GM12878 (cell line): ENCODE results near the gene PRICKLE4. TPM values are rescaled to one million over a fixed set of nuclear protein-coding genes. Genes with fewer than 3 reads are reported as not detected.
A peak's percentile ranks its signal among the peaks of the same experiment; 100 is the strongest.

Source experiments
- BACH1 ChIP-seq: fragments of 450-650 bp; IDR thresholded peaks from 2 replicates; pipeline ENCODE4 v1.6.1; 2017; ENCODE audit warnings: mild to moderate bottlenecking, borderline replicate concordance
- BHLHE40 ChIP-seq, 2 experiments: fragments of 450-650 bp in 1 of 2; IDR thresholded peaks; 2 replicates each; pipeline ENCODE4 v1.6.1; 2011 to 2017; ENCODE audit warnings: low read depth in 2 of 2, borderline replicate concordance in 1 of 2, improper control_type of control experiment in 1 of 2, low read length in 1 of 2, mild to moderate bottlenecking in 1 of 2
- BMI1 ChIP-seq: fragments of 450-650 bp; IDR thresholded peaks from 2 replicates; pipeline ENCODE4 v1.6.1; 2016; ENCODE audit warnings: mild to moderate bottlenecking, moderate library complexity, borderline replicate concordance
- CBX3 ChIP-seq: fragments of 200-600 bp; sonication (generic); IDR thresholded peaks from 2 replicates; pipeline ENCODE4 v1.6.1; 2016; ENCODE audit warnings: low read depth, borderline replicate concordance
- CHD2 ChIP-seq: IDR thresholded peaks from 2 replicates; pipeline ENCODE4 v1.6.1; 2011; ENCODE audit warnings: low read depth, low read length, improper control_type of control experiment, borderline replicate concordance
- FOS ChIP-seq: IDR thresholded peaks from 3 replicates; pipeline ENCODE4 v1.6.1; 2011; ENCODE audit warnings: borderline replicate concordance; ENCODE audit not compliant: insufficient read length; ENCODE audit errors: extremely low read depth
- MEF2A ChIP-seq: IDR thresholded peaks from 2 replicates; pipeline ENCODE4 v1.6.1; 2011; ENCODE audit warnings: low read depth, mild to moderate bottlenecking, low read length, moderate library complexity; ENCODE audit not compliant: insufficient read depth
- MYB ChIP-seq: fragments of 150-350 bp; IDR thresholded peaks from 2 replicates; pipeline ENCODE4 v1.6.1; 2014; ENCODE audit warnings: mild to moderate bottlenecking, low read depth, low read length, borderline replicate concordance
- NFYB ChIP-seq: IDR thresholded peaks from 2 replicates; pipeline ENCODE4 v1.6.1; 2011; ENCODE audit warnings: low read depth, mild to moderate bottlenecking, low read length, improper control_type of control experiment, moderate library complexity; ENCODE audit not compliant: insufficient read depth
- POLR2AphosphoS5 ChIP-seq: IDR thresholded peaks from 2 replicates; pipeline ENCODE4 v1.6.1; 2011; ENCODE audit warnings: mild to moderate bottlenecking, low read length, inconsistent platforms
- RAD21 ChIP-seq: IDR thresholded peaks from 2 replicates; pipeline ENCODE4 v1.6.1; 2011; ENCODE audit warnings: mild to moderate bottlenecking, low read depth, low read length, moderate library complexity; ENCODE audit not compliant: insufficient read depth
- SMAD1 ChIP-seq: fragments of 450-650 bp; IDR thresholded peaks from 2 replicates; pipeline ENCODE4 v1.6.1; 2018; ENCODE audit warnings: mild to moderate bottlenecking, low read depth; ENCODE audit not compliant: partially characterized antibody
- SMC3 ChIP-seq: IDR thresholded peaks from 2 replicates; pipeline ENCODE4 v1.6.1; 2011; ENCODE audit warnings: low read length, improper control_type of control experiment, borderline replicate concordance
- SP1 ChIP-seq: IDR thresholded peaks from one replicate; pipeline ENCODE4 v1.6.1; 2011; ENCODE audit warnings: low read depth, low read length
- TARDBP ChIP-seq: IDR thresholded peaks from 2 replicates; pipeline ENCODE4 v1.6.1; 2016; ENCODE audit warnings: borderline replicate concordance
- TCF3 ChIP-seq: IDR thresholded peaks from 2 replicates; pipeline ENCODE4 v1.6.1; 2012; ENCODE audit warnings: low read depth, mild to moderate bottlenecking, low read length, borderline replicate concordance; ENCODE audit not compliant: insufficient read depth
- ZBTB33 ChIP-seq: fragments of 450-650 bp; IDR thresholded peaks from 2 replicates; pipeline ENCODE4 v1.6.1; 2017; ENCODE audit warnings: mild to moderate bottlenecking
- ZNF24 ChIP-seq: fragments of 450-650 bp; IDR thresholded peaks from 2 replicates; pipeline ENCODE4 v1.6.1; 2017; ENCODE audit warnings: antibody characterized with exemption, mild to moderate bottlenecking
- ZNF622 ChIP-seq: fragments of 450-650 bp; IDR thresholded peaks from 2 replicates; pipeline ENCODE4 v1.6.1; 2017; ENCODE audit warnings: mild to moderate bottlenecking, inconsistent platforms
- ZSCAN29 ChIP-seq: fragments of 450-650 bp; IDR thresholded peaks from 2 replicates; pipeline ENCODE4 v1.6.1; 2017; ENCODE audit warnings: mild to moderate bottlenecking, moderate library complexity
- polyA plus RNA-seq, 11 experiments: library from polyadenylated mRNA; depleted of rRNA in 4 of 11; unstranded in 6 of 11; stranded (reverse) in 5 of 11; fragments of >200 nt; fragmentation: Nextera tagmentation in 4 of 11; fragmentation: Illumina TruSeq in 1 of 11; extraction: Ambion mirVana in 4 of 11; extraction: Trizol in 1 of 11; gene quantifications; 1 replicate in 1 of 11; 2 replicates in 10 of 11; pipeline versions ENCODE4 v1.2.1 to v1.2.3, GENCODE V29; 2011 to 2016; ENCODE audit warnings: inconsistent platforms in 2 of 11, missing spikeins in 2 of 11, low read depth in 1 of 11
- total RNA-seq, 4 experiments: library from RNA; depleted of rRNA in 3 of 4; stranded (reverse); fragments of >200 nt in 3 of 4; fragmentation: Illumina TruSeq in 1 of 4; extraction: Trizol in 1 of 4; gene quantifications; 2 replicates each; pipeline versions ENCODE4 v1.2.1 to v1.2.3, GENCODE V29; 2013 to 2021
- TF ChIP-seq, protein P1 (sequence below), 3 experiments: IDR thresholded peaks in 2 of 3; conservative IDR thresholded peaks in 1 of 3; 2 replicates each; pipeline ENCODE4 v1.5.1; 2011; ENCODE audit warnings: low read depth in 3 of 3, low read length in 3 of 3, mild to moderate bottlenecking in 3 of 3, control low read depth in 2 of 3, moderate library complexity in 2 of 3, inconsistent platforms in 1 of 3, mixed read lengths in 1 of 3; ENCODE audit not compliant: control insufficient read depth in 2 of 3, insufficient read depth in 1 of 3; ENCODE audit errors: extremely low read depth in 1 of 3

PRICKLE4 gene
- total and polyA plus RNA-seq, 10 of the 15 experiments (the other 5 are each of a cell fraction or from before 2014, with no cell fraction given): 0.33 to 0.85 (median 0.35) TPM; not detected in 7

DNA sequence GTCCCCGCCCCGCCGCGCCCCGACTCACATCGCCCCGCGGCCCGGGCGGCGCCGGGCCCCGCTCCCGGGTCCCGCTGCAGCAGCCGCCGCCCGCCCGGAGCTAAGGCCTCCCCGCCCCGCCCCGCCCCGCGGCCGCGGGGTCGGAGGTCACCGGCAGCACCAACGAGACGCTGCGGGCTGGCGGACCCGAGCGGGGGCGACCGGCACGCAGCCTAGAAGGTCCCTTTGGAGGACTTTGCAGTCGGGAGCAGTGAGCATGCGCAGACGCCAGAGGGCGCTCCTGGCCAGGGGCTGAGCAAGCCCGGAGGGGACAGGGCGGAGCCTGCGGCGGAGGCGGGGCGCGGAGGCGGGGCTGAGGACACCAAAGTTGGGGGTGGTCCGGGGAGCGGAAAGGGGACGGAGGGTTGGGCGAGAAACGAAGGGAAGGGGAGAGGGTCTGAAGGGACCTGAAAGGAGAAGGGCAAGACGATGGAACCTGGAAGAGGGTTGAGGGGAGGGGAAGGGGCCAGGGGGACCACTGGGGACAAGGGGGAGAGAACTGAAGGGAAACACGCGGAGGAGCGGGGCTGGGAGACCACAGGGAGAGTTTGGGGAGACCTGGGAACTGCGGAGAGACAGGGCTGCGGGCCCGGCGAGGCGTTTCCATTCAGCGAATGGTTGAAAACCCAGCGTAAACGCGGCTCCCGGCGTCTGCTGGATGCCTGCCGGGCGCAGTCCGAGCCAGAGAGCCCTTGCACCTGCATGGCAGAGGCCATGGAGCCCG, 613 bp upstream of the PRICKLE4 start, which contains the start of gene FRS3 (continued):
- TF ChIP-seq NFYB: no peak
- 0 out of 2 replicates have a peak, but pooled peaks have one; percentile 40 for TF ChIP-seq MYB
- TF ChIP-seq SMAD1: no peak
- TF ChIP-seq BACH1: peak; percentile 53; the same call in 1 of the 2 replicates
- TF ChIP-seq, protein P1, sequence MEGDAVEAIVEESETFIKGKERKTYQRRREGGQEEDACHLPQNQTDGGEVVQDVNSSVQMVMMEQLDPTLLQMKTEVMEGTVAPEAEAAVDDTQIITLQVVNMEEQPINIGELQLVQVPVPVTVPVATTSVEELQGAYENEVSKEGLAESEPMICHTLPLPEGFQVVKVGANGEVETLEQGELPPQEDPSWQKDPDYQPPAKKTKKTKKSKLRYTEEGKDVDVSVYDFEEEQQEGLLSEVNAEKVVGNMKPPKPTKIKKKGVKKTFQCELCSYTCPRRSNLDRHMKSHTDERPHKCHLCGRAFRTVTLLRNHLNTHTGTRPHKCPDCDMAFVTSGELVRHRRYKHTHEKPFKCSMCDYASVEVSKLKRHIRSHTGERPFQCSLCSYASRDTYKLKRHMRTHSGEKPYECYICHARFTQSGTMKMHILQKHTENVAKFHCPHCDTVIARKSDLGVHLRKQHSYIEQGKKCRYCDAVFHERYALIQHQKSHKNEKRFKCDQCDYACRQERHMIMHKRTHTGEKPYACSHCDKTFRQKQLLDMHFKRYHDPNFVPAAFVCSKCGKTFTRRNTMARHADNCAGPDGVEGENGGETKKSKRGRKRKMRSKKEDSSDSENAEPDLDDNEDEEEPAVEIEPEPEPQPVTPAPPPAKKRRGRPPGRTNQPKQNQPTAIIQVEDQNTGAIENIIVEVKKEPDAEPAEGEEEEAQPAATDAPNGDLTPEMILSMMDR (IDR thresholded peaks at IDR 0.05 in 2 of 3, conservative IDR thresholded peaks at IDR 0.05 in 1 of 3; ENCODE audit: control insufficient read depth in 2 of 3, extremely low read depth in 1 of 3, insufficient read depth in 1 of 3, low read depth in 3 of 3, low read length in 3 of 3): peak; percentile 94 to 99 (median 97); a peak in 5 of 6 replicates
- TF ChIP-seq BMI1: no peak
- 0 out of 2 replicates have a peak, but pooled peaks have one; percentile 25 for TF ChIP-seq ZSCAN29
- TF ChIP-seq POLR2AphosphoS5: no peak
- TF ChIP-seq ZNF24: peak; percentile 70
- peak; percentile 64 for TF ChIP-seq SP1
- peak; percentile 71 for TF ChIP-seq CHD2
- peak; percentile 76 for TF ChIP-seq MEF2A
- peak; percentile 96 for TF ChIP-seq SMC3
- peak; percentile 97 for TF ChIP-seq RAD21
- no peak for TF ChIP-seq FOS
- 0 out of 2 replicates have a peak, but pooled peaks have one; percentile 23 for TF ChIP-seq TARDBP
- TF ChIP-seq CBX3: no peak
- no peak for TF ChIP-seq ZBTB33
- TF ChIP-seq ZNF622: no peak
- 0 out of 2 replicates have a peak, but pooled peaks have one; percentile 26 for TF ChIP-seq TCF3
- TF ChIP-seq BHLHE40 (IDR thresholded peaks at IDR 0.05; ENCODE audit: borderline replicate concordance in 1 of 2, low read depth in 2 of 2, low read length in 1 of 2): peak; percentile 73 to 76; a peak in 3 of 4 replicates
